Hepatocyte (in vitro differentiated cells): ENCODE results near the gene RBM15B. TPM values are rescaled to one million over a fixed set of nuclear protein-coding genes. Genes with fewer than 3 reads are reported as not detected.

Experiments
- DNase-seq: peaks from one replicate; pipeline ENCODE4 v3.0.0-alpha.2; 2016; ENCODE audit warnings: low spot score
- H2AFZ ChIP-seq: fragments of 200-600 bp; sonication (generic); 2 replicates; pipeline ENCODE4 v1.6.0; 2016; ENCODE audit warnings: antibody characterized with exemption, mild to moderate bottlenecking
- H3K27ac ChIP-seq: fragments of 200-600 bp; sonication (generic); 2 replicates; pipeline ENCODE4 v1.5.1; 2016; ENCODE audit warnings: mild to moderate bottlenecking
- H3K27me3 ChIP-seq: fragments of 200-600 bp; sonication (generic); 2 replicates; pipeline ENCODE4 v1.6.1; 2016
- H3K36me3 ChIP-seq: fragments of 200-600 bp; sonication (generic); replicated peaks from 2 replicates; pipeline ENCODE4 v1.5.1; 2016; ENCODE audit warnings: low read depth; ENCODE audit not compliant: insufficient read depth
- H3K4me1 ChIP-seq: fragments of 200-600 bp; sonication (generic); 2 replicates; pipeline ENCODE4 v1.5.1; 2016; ENCODE audit warnings: mild to moderate bottlenecking, moderate library complexity; ENCODE audit not compliant: insufficient read depth
- H3K4me2 ChIP-seq: fragments of 200-600 bp; sonication (generic); 2 replicates; pipeline ENCODE4 v1.6.0; 2016
- H3K4me3 ChIP-seq: fragments of 200-600 bp; sonication (generic); 2 replicates; pipeline ENCODE4 v1.5.1; 2016; ENCODE audit warnings: mild to moderate bottlenecking
- H3K79me2 ChIP-seq: fragments of 200-600 bp; sonication (generic); 2 replicates; pipeline ENCODE4 v1.6.0; 2017; ENCODE audit warnings: mild to moderate bottlenecking
- H3K9me2 ChIP-seq: fragments of 200-600 bp; sonication (generic); replicated peaks from 2 replicates; pipeline ENCODE4 v1.6.0; 2017; ENCODE audit warnings: mild to moderate bottlenecking; ENCODE audit not compliant: insufficient read depth
- H3K9me3 ChIP-seq: fragments of 200-600 bp; sonication (generic); 2 replicates; pipeline ENCODE4 v1.5.1; 2016; ENCODE audit warnings: low read depth, mild to moderate bottlenecking
- H4K20me1 ChIP-seq: fragments of 200-600 bp; sonication (generic); 2 replicates; pipeline ENCODE4 v1.6.0; 2016; ENCODE audit warnings: mild to moderate bottlenecking; ENCODE audit not compliant: insufficient read depth, poor library complexity, severe bottlenecking
- EZH2 ChIP-seq: fragments of 200-600 bp; sonication (generic); IDR thresholded peaks from 2 replicates; pipeline ENCODE4 v1.6.1; 2016; ENCODE audit warnings: antibody characterized with exemption, mild to moderate bottlenecking, borderline replicate concordance
- EZH2phosphoT487 ChIP-seq: fragments of 200-600 bp; sonication (generic); IDR thresholded peaks from one replicate; pipeline ENCODE4 v1.6.1; 2018; ENCODE audit warnings: antibody characterized with exemption, mild to moderate bottlenecking, low read depth, moderate library complexity; ENCODE audit not compliant: unreplicated experiment, severe bottlenecking
- WGBS: methylation state at CpG from one replicate; pipeline ENCODE4 v1.1.6; 2016; ENCODE audit warnings: low lambda C conversion rate; ENCODE audit errors: missing lambda C conversion rate; 5-methylcytosine and 5-hydroxymethylcytosine counted together
- polyA plus RNA-seq: library from polyadenylated mRNA; unstranded; fragments of >200 nt; fragmentation: Nextera tagmentation; extraction: Ambion mirVana; gene quantifications from 2 replicates; pipeline ENCODE4 v1.2.1, GENCODE V29; 2016
- total RNA-seq: library from RNA; depleted of rRNA; stranded (reverse); fragments of >200 nt; gene quantifications from 2 replicates; pipeline ENCODE4 v1.2.3, GENCODE V29; 2014
- TF ChIP-seq, protein P1 (sequence below): fragments of 200-600 bp; sonication (generic); IDR thresholded peaks from 2 replicates; pipeline ENCODE4 v1.5.1; 2016; ENCODE audit warnings: antibody characterized with exemption, mild to moderate bottlenecking; ENCODE audit not compliant: poor library complexity

Gene RBM15B
- total and polyA plus RNA-seq, 2 experiments from 2014 or later: 31.0 to 33.3 TPM

DNA sequence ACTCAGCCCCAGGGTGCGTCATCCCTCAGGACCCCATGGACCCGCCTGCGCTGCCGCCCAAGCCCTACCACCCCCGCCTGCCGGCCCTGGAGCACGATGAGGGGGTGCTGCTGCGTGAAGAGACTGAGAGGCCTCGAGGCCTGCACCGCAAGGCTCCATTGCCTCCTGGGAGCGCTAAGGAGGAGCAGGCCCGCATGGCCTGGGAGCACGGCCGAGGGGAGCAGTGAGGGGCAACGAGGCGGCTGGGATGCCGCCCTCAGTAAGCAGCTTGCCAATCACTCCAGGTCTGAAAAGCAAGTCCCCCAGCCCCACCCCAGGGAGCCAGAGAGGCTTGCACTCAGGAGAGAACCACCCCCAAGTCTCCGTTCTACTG, 9.8 kb upstream of the RBM15B start:
- no peak overlapping the region for H2AFZ ChIP-seq
- DNase-seq: no peak
- H3K9me3 ChIP-seq: no peaks in the 10 kb centered on the region
- no peaks in the 10 kb centered on the region for H3K27me3 ChIP-seq
- H3K4me3 ChIP-seq: no peak overlapping the region
- H3K4me2 ChIP-seq: no peak overlapping the region
- H3K27ac ChIP-seq: no peak overlapping the region
- H4K20me1 ChIP-seq: peaks cover under 1% of the 10 kb centered on the region
- H3K4me1 ChIP-seq: peaks cover 11% of the 10 kb centered on the region
- TF ChIP-seq EZH2phosphoT487: no peak
- TF ChIP-seq EZH2: no peak
- TF ChIP-seq, protein P1, sequence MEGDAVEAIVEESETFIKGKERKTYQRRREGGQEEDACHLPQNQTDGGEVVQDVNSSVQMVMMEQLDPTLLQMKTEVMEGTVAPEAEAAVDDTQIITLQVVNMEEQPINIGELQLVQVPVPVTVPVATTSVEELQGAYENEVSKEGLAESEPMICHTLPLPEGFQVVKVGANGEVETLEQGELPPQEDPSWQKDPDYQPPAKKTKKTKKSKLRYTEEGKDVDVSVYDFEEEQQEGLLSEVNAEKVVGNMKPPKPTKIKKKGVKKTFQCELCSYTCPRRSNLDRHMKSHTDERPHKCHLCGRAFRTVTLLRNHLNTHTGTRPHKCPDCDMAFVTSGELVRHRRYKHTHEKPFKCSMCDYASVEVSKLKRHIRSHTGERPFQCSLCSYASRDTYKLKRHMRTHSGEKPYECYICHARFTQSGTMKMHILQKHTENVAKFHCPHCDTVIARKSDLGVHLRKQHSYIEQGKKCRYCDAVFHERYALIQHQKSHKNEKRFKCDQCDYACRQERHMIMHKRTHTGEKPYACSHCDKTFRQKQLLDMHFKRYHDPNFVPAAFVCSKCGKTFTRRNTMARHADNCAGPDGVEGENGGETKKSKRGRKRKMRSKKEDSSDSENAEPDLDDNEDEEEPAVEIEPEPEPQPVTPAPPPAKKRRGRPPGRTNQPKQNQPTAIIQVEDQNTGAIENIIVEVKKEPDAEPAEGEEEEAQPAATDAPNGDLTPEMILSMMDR: no peak
- H3K79me2 ChIP-seq: peaks cover 28% of the 10 kb centered on the region
- H3K9me2 ChIP-seq: no peaks in the 10 kb centered on the region
- 98% methylated on average over 18 of the region's 18 CpGs for WGBS
- H3K36me3 ChIP-seq: no peaks in the 10 kb centered on the region

GRCh38 chr3:51382076-51382745, 8.9 kb upstream of the RBM15B start:
- Histone ChIP-seq H3K79me2 (peaks cover 37% of the 10 kb centered on the region), H3K27me3 (no peaks in the 10 kb centered on the region), H3K4me3 (no peak overlapping the region), H3K4me1 (peaks cover 20% of the 10 kb centered on the region), H3K36me3 (no peaks in the 10 kb centered on the region), H3K9me3 (no peaks in the 10 kb centered on the region), H3K4me2 (no peak overlapping the region), H4K20me1 (peaks cover 8% of the 10 kb centered on the region), H3K9me2 (no peaks in the 10 kb centered on the region), H3K27ac (no peak overlapping the region), H2AFZ (no peak overlapping the region)
- DNase-seq: no peak
- TF ChIP-seq, protein P1: no peak
- no peak for TF ChIP-seq EZH2phosphoT487
- 95% methylated on average over 4 of the region's 4 CpGs for WGBS

- 100% methylated on average over 3 of the region's 3 CpGs for WGBS
- DNase-seq: no peak
- H3K4me2 ChIP-seq: peak overlapping the region; percentile 84
Measured at GRCh38 chr3:51382947-51383578, 8.0 kb upstream of the RBM15B start.

More at GRCh38 chr3:51382947-51383578, 8.0 kb upstream of the RBM15B start:
- Histone ChIP-seq H4K20me1 (peaks cover 14% of the 10 kb centered on the region), H3K9me3 (no peaks in the 10 kb centered on the region), H3K79me2 (peaks cover 45% of the 10 kb centered on the region), H3K27me3 (no peaks in the 10 kb centered on the region), H3K4me1 (peaks cover 27% of the 10 kb centered on the region), H3K9me2 (no peaks in the 10 kb centered on the region), H2AFZ (no peak overlapping the region), H3K4me3 (no peak overlapping the region), H3K36me3 (no peaks in the 10 kb centered on the region), H3K27ac (no peak overlapping the region)
- TF ChIP-seq, protein P1: no peak
- TF ChIP-seq EZH2: no peak
- no peak for TF ChIP-seq EZH2phosphoT487
